Activated CD8-positive, alpha-beta memory T cell treated with anti-CD3 and anti-CD28 coated beads for 1 hour (primary cell): Measurements from ENCODE around the gene DIAPH1.

Experiments
- DNase-seq, 2 donors: peaks; one replicate each; pipeline ENCODE4 v3.0.0-alpha.2; 2020; ENCODE audit warnings: low read depth in 1 of 2; ENCODE audit errors: extremely low read depth in 1 of 2

Gene DIAPH1

DNA sequence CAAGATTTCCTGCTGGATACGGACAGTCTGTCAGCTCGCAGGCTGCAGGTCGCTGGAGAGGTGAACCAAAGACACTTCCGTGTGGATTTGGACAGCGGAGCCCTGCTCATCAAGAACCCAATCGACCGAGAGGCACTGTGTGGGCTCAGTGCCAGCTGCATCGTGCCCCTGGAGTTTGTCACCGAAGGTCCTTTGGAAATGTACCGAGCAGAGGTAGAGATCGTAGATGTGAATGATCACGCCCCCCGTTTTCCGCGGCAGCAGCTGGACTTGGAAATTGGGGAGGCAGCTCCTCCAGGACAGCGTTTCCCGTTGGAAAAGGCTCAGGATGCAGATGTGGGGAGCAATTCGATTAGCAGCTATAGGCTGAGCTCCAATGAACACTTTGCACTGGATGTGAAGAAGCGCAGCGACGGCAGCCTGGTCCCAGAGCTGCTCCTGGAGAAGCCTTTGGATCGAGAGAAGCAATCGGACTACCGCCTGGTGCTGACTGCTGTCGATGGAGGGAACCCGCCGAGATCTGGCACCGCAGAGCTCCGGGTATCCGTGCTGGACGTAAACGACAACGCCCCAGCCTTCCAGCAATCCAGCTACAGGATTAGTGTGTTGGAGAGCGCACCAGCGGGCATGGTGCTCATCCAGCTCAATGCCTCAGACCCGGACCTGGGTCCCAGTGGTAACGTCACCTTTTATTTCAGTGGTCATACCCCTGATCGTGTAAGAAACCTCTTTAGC, 133.3 kb downstream of the DIAPH1 start:
- DNase-seq: no peak

- no peak for DNase-seq
Observed at GRCh38 chr5:141484641-141485311, 134.0 kb downstream of the DIAPH1 start, which contains the start of gene PCDHGC4. Gene PCDHGC4 (plus strand): TSS chr5:141485030. CDS start chr5:141485174, 144 bp downstream.

DNA sequence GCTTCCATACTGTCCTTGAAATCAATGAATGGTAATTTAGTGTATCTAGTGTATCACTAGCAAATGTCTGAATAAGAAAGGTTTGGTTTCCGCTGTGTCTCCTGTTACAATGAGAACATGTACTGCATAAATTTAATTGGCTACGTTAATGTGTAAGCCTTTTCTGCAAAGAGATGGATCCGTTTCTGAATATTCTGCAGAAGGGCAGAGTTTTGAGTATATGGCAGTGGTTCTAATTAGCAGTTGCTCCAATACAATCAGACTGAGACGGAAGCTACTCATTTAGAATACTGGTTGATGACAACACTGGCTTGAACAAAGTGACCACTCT, 134.5 kb downstream of the DIAPH1 start:
- no peak for DNase-seq

GRCh38 chr5:141483902-141484301, 134.9 kb downstream of the DIAPH1 start:
- no peak for DNase-seq

DNA sequence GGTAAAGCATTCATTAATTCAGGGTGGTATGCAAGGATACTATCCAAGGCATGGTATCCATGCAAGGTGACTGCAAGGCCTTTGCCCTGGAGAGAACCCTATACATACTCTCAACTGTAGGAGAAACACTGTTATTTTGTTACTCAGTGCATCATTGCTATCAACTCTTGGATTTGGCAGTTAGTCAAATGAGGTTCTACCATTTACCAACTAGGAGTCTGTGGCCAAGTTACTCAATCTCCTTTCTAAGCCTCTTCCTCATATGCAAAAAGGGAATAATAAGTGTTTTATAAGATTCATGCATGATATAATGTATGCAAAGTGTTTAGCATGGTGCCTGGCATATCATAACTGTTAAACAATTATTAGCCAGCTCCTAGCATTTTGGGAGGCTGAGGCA, 139.0 kb downstream of the DIAPH1 start:
- no peak for DNase-seq

DNA sequence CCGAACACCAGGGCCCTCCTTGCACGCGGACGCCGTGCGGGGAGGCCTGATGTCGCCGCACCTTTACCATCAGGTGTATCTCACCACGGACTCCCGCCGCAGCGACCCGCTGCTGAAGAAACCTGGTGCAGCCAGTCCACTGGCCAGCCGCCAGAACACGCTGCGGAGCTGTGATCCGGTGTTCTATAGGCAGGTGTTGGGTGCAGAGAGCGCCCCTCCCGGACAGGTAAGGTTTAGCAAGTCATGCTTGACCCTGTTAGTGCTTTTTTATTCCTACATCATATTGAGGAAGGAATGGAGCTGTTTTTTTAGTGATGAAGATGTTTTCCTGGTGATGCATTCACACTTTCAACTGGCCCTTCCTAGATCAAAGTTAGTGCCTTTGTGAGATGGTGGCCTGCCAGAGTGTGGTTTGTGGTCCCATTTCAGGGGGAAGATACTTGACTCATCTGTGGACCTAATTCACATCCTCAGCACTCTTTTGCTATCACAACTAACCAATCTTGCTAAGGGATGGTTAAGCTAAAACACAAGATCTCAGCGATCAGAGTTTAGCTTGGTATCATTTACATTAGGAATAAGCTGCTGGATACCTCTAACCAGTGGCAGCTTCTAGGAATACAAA, 140.4 kb downstream of the DIAPH1 start:
- no peak for DNase-seq

- DNase-seq: no peak
Observed at GRCh38 chr5:141477815-141478214, 141.0 kb downstream of the DIAPH1 start.

GRCh38 chr5:141477044-141477575, 141.7 kb downstream of the DIAPH1 start:
- no peak for DNase-seq

- no peak for DNase-seq
Observed at GRCh38 chr5:141476132-141476911, 142.5 kb downstream of the DIAPH1 start.

DNA sequence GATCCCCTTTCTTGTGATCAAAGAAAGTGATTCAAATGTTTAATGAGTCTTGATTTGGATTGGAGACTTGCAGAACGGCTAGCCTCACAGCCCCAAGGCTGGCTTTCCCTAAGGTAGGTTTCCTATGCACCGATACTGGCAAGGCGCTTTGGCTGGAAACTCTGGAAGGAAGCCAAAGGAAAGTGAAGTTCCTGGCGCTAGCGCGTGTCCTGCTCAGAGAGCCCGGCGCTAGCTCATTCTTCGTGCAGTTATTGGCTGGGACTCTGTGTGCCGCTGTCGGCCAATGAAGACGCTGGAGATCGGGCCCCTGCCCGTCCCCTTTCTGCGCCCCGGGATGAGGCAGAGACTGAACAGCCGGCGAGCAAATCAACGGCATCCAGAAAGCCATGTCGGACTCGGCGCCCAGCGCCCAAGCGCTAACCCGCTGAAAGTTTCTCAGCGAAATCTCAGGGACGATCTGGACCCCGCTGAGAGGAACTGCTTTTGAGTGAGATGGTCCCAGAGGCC, 143.1 kb downstream of the DIAPH1 start, which contains the start of gene PCDHGC3:
Gene PCDHGC3, plus strand, starts transcription at position 342 of the 507 bp plus-strand sequence. Its CDS starts 151 bp downstream, at position 493.
- DNase-seq: no peak

DNA sequence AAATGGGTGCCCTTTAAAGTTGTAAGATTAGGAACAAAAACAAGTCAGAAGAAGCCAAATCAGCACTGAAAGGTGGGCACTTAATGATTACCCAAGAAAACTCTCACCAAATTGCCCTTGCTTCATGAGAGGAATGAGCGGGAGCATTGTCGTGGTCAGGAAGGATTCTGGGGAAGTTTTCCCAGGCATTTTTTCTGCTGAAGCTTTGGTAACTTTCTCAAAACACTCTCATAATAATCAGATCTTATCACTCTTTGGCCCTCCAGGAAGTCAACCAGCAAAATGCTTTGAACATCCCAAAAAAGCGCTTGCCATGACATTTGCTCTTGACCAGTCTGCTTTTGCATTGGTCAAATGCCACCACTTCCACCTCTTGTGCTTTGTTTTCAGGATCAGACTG, 153.4 kb downstream of the DIAPH1 start:
- DNase-seq: no peak
